Skeletal muscle tissue (tissue), 4 donors: Measurements from ENCODE around the gene STUM. TPM values are rescaled to one million over a fixed set of nuclear protein-coding genes. Genes with fewer than 3 reads are reported as not detected.
"Not testable (repeated sequence)": the region's sequence is repeated elsewhere in the genome, so short reads cannot be mapped to it uniquely, and the experiment has no call there.

ENCODE experiments used
- H3K27ac ChIP-seq: one replicate; pipeline ENCODE4 v1.7.0; 2013; ENCODE audit warnings: mild to moderate bottlenecking, low read depth, low read length, inconsistent platforms
- H3K27me3 ChIP-seq, 3 donors: one replicate each; pipeline ENCODE4 v1.7.0; 2013; ENCODE audit warnings: low read length in 3 of 3; ENCODE audit not compliant: control insufficient read depth in 3 of 3, insufficient read depth in 3 of 3
- H3K36me3 ChIP-seq, 3 donors: one replicate each; pipeline ENCODE4 v1.7.0; 2013; ENCODE audit warnings: low read length in 3 of 3; ENCODE audit not compliant: control insufficient read depth in 3 of 3, insufficient read depth in 3 of 3
- H3K4me1 ChIP-seq, 3 donors: one replicate each; pipeline ENCODE4 v1.7.0; 2013; ENCODE audit warnings: low read length in 3 of 3, mild to moderate bottlenecking in 3 of 3; ENCODE audit not compliant: control insufficient read depth in 3 of 3, insufficient read depth in 3 of 3
- H3K4me3 ChIP-seq, 3 donors: one replicate each; pipeline ENCODE4 v1.7.0; 2013; ENCODE audit warnings: low read length in 3 of 3
- H3K9ac ChIP-seq, 3 donors: one replicate each; pipeline ENCODE4 v1.7.0; 2013; ENCODE audit warnings: low read length in 3 of 3, mild to moderate bottlenecking in 3 of 3, moderate library complexity in 2 of 3, low read depth in 1 of 3
- H3K9me3 ChIP-seq, 3 donors: one replicate each; pipeline ENCODE4 v1.7.0; 2013; ENCODE audit warnings: low read length in 3 of 3; ENCODE audit not compliant: control insufficient read depth in 3 of 3
- total RNA-seq: library from RNA; depleted of rRNA; stranded (reverse); fragments of >200 nt; gene quantifications from one replicate; pipeline ENCODE4 v1.2.3, GENCODE V29; 2014
- donor health status: Osteomylitis.

Gene STUM
- total RNA-seq, 1 donor from 2014 or later, result 2.6 TPM

DNA sequence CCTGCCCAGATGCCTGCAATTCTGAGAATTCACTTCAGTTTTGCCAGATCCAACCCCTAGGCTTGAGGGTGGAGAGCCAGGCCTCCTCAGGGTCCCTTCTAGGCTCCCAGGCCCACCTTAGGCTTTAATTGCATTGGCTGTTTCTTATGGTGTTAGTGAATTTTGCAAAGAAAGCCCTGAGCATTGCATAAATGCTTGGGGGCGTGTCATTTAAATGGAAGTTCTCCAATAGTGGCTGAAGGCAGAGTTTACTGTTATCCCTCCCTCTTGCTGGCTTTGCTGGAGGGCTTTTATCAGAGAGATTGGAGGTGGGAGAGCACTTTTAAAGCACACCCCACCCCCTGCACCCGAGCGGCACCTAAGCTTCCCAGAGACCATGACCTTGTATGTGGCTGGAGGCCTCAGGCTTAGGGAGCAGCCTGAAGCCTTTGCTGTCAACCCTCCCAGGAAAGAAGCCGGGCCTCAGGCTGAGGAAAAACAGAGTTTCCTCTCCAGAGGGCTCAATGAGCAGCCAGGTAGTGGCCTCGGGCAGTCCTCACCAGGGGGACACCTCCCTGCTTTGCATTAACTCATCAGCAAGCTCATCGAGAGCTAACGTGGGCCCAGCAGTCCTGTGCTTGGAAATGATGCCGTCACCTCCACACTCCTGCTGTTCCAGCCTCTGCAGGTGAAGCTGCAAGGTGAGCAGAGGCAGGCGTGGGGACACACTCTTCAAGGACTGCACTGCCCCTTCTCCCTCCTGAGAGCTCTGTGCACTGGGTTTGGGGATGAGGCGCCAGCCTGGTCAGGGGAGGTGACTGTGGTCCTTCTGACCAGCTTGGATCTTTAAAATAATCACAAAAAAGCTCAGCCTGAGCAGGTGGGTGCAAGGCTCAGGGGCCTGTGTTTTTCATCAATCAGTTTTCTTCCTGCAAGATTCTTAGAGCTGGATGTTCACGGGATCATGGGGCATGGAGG, 58.0 kb downstream of the STUM start:
- Histone ChIP-seq H3K4me1 (peaks cover 12 to 25% (median 19%) of the 10 kb centered on the region in 3 donors), H3K9me3 (no peaks in the 10 kb centered on the region), H3K9ac (no peak overlapping the region), H3K4me3 (no peak overlapping the region), H3K36me3 (no peaks in the 10 kb centered on the region), H3K27ac (no peak overlapping the region), H3K27me3 (peaks cover 10 to 13% (median 12%) of the 10 kb centered on the region in 3 donors)

DNA sequence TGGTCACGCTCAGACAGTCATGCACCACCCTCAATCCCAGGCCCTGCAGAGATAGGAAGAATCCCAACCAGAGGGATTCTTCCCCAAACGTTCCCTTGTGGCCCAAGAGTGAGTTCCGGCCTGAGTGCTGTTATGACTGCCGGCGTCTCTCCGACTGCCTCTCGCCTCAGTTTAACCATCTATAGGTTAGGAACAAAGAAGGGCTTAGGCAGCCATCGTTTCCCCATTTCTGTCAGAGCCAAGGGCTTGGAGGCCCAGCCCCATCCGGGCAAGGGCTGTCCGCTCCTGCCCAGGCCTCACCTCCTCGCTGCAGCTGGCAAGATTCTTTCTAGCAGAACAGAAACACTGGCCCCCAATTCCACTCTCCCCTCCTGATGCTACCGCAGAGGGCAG, 58.7 kb downstream of the STUM start:
- no peaks in the 10 kb centered on the region for H3K36me3 ChIP-seq
- H3K27ac ChIP-seq, result no peak overlapping the region
- H3K4me3 ChIP-seq, result no peak overlapping the region
- H3K9ac ChIP-seq, result no peak overlapping the region
- no peaks in the 10 kb centered on the region for H3K9me3 ChIP-seq
- H3K27me3 ChIP-seq, result peaks cover 10 to 13% (median 12%) of the 10 kb centered on the region in 3 donors
- peaks cover 12 to 22% (median 16%) of the 10 kb centered on the region in 3 donors for H3K4me1 ChIP-seq

DNA sequence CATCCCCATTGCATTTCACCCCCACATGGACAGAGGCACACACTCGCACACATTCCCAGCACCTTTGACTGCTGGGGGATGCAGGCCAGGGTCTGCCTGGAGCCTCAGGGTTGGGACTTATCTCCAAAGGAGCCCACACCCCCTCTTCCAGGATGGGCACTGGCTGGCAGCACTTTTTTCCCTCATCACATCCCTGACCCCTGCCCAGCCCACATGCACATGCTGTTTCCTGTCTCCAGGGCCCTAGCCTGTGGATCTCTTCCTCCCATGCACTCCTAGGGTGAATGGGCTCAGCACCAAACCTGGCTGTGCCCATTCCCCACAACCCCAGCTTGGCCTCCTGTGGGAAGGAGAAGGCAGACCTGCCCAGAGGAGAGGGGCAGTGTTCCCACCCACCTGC, 59.3 kb downstream of the STUM start:
- no peak overlapping the region for H3K9ac ChIP-seq
- H3K27ac ChIP-seq, result no peak overlapping the region
- H3K9me3 ChIP-seq, result no peaks in the 10 kb centered on the region
- H3K4me1 ChIP-seq, result peaks cover 12 to 20% (median 14%) of the 10 kb centered on the region in 3 donors
- H3K36me3 ChIP-seq, result no peaks in the 10 kb centered on the region
- H3K4me3 ChIP-seq, result no peak overlapping the region
- peaks cover 10 to 13% (median 12%) of the 10 kb centered on the region in 3 donors for H3K27me3 ChIP-seq

DNA sequence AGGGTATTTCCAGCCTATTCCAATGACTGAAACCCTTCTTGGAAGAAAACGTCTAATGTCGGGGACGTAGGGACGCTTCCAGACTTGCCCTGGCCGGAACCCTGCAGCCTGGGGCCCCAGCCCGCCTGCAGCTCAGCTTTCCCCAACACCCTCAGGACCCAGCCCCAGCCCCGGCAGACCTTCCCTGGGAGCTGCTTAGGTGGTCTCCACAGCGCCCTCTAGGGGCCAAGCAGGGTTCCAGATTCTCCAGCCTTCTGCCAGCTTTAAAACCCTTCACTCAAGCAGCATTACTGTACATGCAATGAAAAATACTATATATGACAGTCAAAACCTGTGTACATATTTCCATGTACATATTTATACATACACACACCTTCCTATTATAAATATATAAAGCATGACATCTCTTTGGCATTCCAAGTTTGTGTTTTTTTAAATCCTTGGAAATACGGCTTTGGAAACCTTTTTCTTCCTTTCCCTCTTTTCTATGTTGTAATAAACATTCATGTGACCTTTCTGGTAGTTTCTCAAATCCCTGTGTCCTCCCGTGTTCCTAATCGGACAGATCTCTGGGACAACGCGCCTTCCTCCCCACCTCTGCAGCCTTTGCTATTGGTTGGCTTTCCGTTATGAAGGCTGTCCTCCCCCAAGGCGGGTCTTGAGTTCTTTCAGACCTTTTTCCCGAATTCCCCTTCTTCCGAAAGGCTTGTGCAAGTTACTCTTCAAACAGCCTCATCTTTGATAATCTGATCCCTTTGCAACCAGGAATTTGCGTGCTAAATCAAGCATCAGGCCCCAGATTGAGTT, 60.3 kb downstream of the STUM start:
- Histone ChIP-seq H3K27me3 (peaks cover 7 to 13% (median 10%) of the 10 kb centered on the region in 3 donors), H3K27ac (no peak overlapping the region), H3K4me1 (peaks cover 8 to 20% (median 10%) of the 10 kb centered on the region in 3 donors), H3K9ac (no peak overlapping the region), H3K9me3 (no peaks in the 10 kb centered on the region), H3K36me3 (no peaks in the 10 kb centered on the region), H3K4me3 (no peak overlapping the region)

DNA sequence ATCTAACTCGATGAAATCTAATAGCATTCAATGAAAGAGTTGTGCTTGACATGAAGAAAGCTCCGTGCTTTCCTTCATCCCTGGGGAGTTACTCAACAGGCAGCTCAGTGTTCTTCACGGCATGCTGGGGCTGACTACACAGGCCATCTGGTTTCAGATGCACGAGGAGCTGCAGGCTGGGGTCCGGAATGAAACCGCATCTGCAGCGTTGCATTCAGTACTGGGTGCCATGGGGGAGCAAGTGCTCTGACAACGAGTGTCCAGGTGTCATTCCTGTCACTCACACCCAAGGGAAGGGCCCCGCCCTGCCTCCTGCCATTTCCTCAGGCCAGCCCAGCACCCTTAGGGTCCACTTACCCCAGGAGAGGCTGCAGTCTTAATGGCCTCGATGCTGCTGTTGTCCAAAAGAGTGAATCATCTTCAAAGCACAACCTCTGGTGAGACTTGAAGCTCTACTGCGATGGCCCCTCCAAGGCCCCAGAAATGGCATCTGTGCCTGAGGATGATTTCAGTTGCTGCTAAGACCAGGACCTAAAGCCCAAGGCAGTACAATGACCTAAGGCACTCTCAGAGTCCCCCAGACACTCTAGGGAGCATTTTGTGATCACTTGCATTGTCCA, 61.4 kb downstream of the STUM start:
- no peaks in the 10 kb centered on the region for H3K9me3 ChIP-seq

DNA sequence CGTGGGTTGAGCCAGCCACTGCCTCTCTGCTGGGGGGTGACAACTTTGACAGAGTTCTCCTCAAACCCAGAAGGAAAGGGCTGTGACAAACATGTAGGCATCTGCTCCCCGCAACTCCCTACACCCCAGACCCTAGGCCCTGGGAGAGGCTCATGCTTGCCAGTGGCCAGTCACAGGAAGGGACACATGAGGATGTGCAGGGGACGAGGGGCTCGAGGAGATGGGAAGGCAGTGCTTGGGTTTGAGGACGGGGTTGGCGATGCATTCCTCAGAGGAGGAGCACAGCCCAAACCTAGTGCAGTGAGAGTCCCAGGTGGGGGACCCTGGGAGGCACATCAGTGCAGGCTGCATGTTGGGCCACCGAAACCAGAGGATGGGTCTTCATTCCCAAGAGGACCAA, 62.1 kb downstream of the STUM start:
- Histone ChIP-seq H3K9ac (no peak overlapping the region), H3K4me1 (peaks cover 4 to 7% (median 7%) of the 10 kb centered on the region in 3 donors), H3K9me3 (no peaks in the 10 kb centered on the region), H3K36me3 (no peaks in the 10 kb centered on the region), H3K27ac (no peak overlapping the region), H3K27me3 (peaks cover 4 to 13% (median 7%) of the 10 kb centered on the region in 3 donors), H3K4me3 (no peak overlapping the region)

More for the DNA sequence above, 61.4 kb downstream of the STUM start:
- H3K27me3 ChIP-seq, result peaks cover 4 to 13% (median 7%) of the 10 kb centered on the region in 3 donors
- peaks cover 4 to 15% (median 7%) of the 10 kb centered on the region in 3 donors for H3K4me1 ChIP-seq
- H3K27ac ChIP-seq, result no peak overlapping the region
- H3K4me3 ChIP-seq, result no peak overlapping the region
- no peak overlapping the region for H3K9ac ChIP-seq
- no peaks in the 10 kb centered on the region for H3K36me3 ChIP-seq

DNA sequence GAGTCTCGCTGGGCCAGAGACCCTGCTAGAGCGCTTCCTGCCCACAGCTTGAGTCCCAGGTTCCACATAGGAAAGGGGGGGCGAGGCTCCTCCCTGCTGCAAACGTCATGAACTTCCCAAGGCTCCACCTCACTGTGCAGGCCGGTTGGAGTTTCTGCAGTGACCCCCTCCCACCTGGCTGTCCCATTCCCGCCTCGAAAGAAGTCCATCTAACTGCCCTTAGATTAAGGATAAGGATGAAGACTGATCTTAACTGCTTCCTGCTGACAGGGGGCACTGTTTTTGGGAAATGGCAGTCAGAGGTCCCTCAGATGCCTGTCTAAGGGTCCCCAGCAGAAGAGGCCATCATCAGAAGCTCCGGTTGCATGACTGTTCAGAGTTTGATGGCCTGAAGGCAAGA, 62.7 kb downstream of the STUM start:
- H3K4me1 ChIP-seq, result peaks cover 4 to 7% (median 7%) of the 10 kb centered on the region in 3 donors
- peaks cover 4 to 13% (median 7%) of the 10 kb centered on the region in 3 donors for H3K27me3 ChIP-seq
- H3K9ac ChIP-seq, result no peak overlapping the region
- no peak overlapping the region for H3K4me3 ChIP-seq
- no peaks in the 10 kb centered on the region for H3K9me3 ChIP-seq
- no peak overlapping the region for H3K27ac ChIP-seq
- no peaks in the 10 kb centered on the region for H3K36me3 ChIP-seq

DNA sequence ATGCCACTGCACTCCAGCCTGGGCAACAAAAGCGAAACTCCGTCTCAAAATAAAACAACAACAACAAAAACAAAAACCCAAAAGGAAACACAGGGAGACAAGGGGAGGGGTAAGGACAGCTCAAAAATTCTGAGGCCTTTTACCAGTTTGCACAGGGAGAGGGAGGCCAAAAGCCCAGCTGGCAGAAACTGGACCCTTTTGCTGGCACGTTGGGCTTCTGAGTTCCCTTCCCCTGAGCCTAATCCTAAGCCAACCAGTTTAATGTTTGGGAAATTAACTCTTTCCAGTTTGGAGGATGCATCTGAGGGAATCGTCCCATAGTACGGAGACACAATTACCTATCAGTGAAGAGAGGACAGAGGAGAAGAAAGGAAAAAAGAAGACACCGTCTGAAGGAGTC, 63.4 kb downstream of the STUM start:
- H3K27me3 ChIP-seq, result peaks cover 4 to 13% (median 10%) of the 10 kb centered on the region in 3 donors
- not testable (repeated sequence) for H3K9ac ChIP-seq, H3K9me3 ChIP-seq, H3K36me3 ChIP-seq, H3K4me1 ChIP-seq, H3K27ac ChIP-seq, H3K4me3 ChIP-seq

DNA sequence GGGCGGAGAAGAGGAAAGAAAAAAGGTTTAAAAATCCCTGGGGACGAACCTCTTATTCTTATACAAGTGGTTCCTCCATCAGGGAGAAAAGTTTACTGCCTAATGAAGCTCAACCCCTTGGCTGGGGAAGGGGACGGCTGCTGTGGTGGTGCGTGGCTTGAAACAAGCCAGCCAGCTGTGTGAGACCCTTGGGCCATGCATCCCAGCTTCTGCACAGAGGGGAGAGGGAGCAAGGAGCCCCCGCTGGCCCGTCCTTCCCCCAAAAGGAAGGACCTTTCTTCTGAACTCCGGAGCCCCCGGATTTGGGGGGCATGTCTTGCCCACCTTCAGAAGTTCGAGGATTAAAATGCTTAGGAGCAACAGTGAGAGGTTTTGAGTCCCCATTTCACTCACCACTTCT, 67.3 kb downstream of the STUM start:
- peaks cover 0 to 4% (median 1%) of the 10 kb centered on the region in 3 donors for H3K27me3 ChIP-seq
- no peaks in the 10 kb centered on the region for H3K9me3 ChIP-seq
- no peak overlapping the region for H3K4me3 ChIP-seq
- no peaks in the 10 kb centered on the region for H3K36me3 ChIP-seq
- H3K27ac ChIP-seq, result no peak overlapping the region
- H3K4me1 ChIP-seq, result no peaks in the 10 kb centered on the region
- no peak overlapping the region for H3K9ac ChIP-seq
